Measurements from ENCODE around the gene CELF4.

- TF ChIP-seq MAZ (IDR thresholded peaks at IDR 0.05; ENCODE audit: borderline replicate concordance, low read depth, low read length) = no peak
- TF ChIP-seq SMC3 (IDR thresholded peaks at IDR 0.05; ENCODE audit: low read depth, low read length) = no peak
- no peak for TF ChIP-seq CTCF (conservative IDR thresholded peaks at IDR 0.05; ENCODE audit: low read depth, low read length)
- no peak for TF ChIP-seq POLR2A (IDR thresholded peaks at IDR 0.05; ENCODE audit: low read depth, low read length)
- no peak for TF ChIP-seq FOS (IDR thresholded peaks at IDR 0.05; ENCODE audit: low read depth, low read length)
These were observed 300.2 kb downstream of the CELF4 start for GRCh38 chr18:37265382-37265781.
